Measurements from ENCODE around the gene FEV. TPM values are rescaled to one million over a fixed set of nuclear protein-coding genes. Genes with fewer than 3 reads are reported as not detected.

The FEV gene
- total and polyA plus RNA-seq, 2 donors (not counting 3 experiments of a cell fraction or from before 2014, with no cell fraction given): not detected

- intact Hi-C loops (cut with micrococcal nuclease) (loop anchor here (1.0 to 5.0 kb wide), 8 partner anchors 22 to 317 kb away; no protein-coding TSS in a partner anchor), dilution Hi-C loops (cut with MboI; ENCODE audit: extremely low pct_ligation_motif_present, low sequenced_read_pairs) (no loop called here)
- Histone ChIP-seq H2AFZ (ENCODE audit: low read depth, low read length) (peak overlapping the region; percentile 5), H3K36me3 (ENCODE audit: control insufficient read depth in 2 of 2, extremely low read depth in 1 of 2, insufficient read depth in 2 of 2, low read length in 2 of 2) (no peaks in the 10 kb centered on the region), H3K9me3 (replicated peaks; ENCODE audit: control insufficient read depth, insufficient read depth, low read length) (no peaks in the 10 kb centered on the region), H3K27me3 (ENCODE audit: control insufficient read depth in 2 of 2, insufficient read depth in 2 of 2, low read length in 2 of 2) (peaks cover 41 to 53% of the 10 kb centered on the region in 2 experiments), H3K4me2 (ENCODE audit: insufficient read depth, low read length) (peak overlapping the region; percentile 33), H3K79me2 (ENCODE audit: control insufficient read depth, insufficient read depth, low read length) (no peaks in the 10 kb centered on the region), H3K4me1 (ENCODE audit: control insufficient read depth, extremely low read depth, insufficient read depth, low read length) (peaks cover 15% of the 10 kb centered on the region), H3K9ac (replicated peaks; ENCODE audit: extremely low read depth, insufficient read depth, low read length) (no peak overlapping the region), H4K20me1 (replicated peaks; ENCODE audit: control insufficient read depth, extremely low read depth, insufficient read depth, low read length) (no peaks in the 10 kb centered on the region), H3K9me1 (replicated peaks; ENCODE audit: control insufficient read depth, extremely low read depth, insufficient read depth, low read length) (no peaks in the 10 kb centered on the region), H3K27ac (ENCODE audit: insufficient read depth, low read depth, low read length) (no peak overlapping the region), H3K4me3 (replicated peaks in 1 of 3; ENCODE audit: insufficient read depth in 1 of 3, low read depth in 1 of 3, low read length in 3 of 3) (no peak overlapping the region)
- no TSS peak for BruUV-seq (replicated peaks)
- DNase-seq (ENCODE audit: low read depth, low spot score) (peak; percentile 81), FAIRE-seq (peak; percentile 89)
- CTCF ChIA-PET: interaction anchor here (0.6 to 5.7 kb wide), 77 partner anchors 8 to 409 kb away, joined by 3 to 164 read pairs (median 4); partner anchors contain the start of genes CDK5R2, CFAP65, CRYBA2 and DNAJB2
- POLR2A ChIA-PET: no interaction called here
- TF ChIP-seq FOS (IDR thresholded peaks at IDR 0.05; ENCODE audit: borderline replicate concordance, insufficient read depth, low read length) (no peak), MAX (IDR thresholded peaks at IDR 0.05; ENCODE audit: insufficient read depth, insufficient read length) (no peak), MYC (IDR thresholded peaks at IDR 0.05; ENCODE audit: low read depth, low read length) (no peak), EZH2 (IDR thresholded peaks at IDR 0.05; ENCODE audit: borderline replicate concordance, low read depth, low read length, severe bottlenecking) (no peak), GATA2 (IDR thresholded peaks at IDR 0.05; ENCODE audit: insufficient read depth, insufficient read length, low read depth, low read length) (no peak), POLR2AphosphoS5 (IDR thresholded peaks at IDR 0.05; ENCODE audit: insufficient read depth, low read depth, low read length) (no peak), CTCF (IDR thresholded peaks at IDR 0.05; ENCODE audit: extremely low read depth in 1 of 2, insufficient read depth in 1 of 2, low read depth in 1 of 2, low read length in 2 of 2) (peak; percentile 91 to 98), POLR2A (IDR thresholded peaks at IDR 0.05; ENCODE audit: low read depth, low read length) (no peak), JUN (IDR thresholded peaks at IDR 0.05; ENCODE audit: borderline replicate concordance, insufficient read depth, insufficient read length, low read depth) (no peak)
Measured at GRCh38 chr2:218979846-218980734, 4.9 kb downstream of the FEV start.
